Measurements from ENCODE around the gene AGER.

GRCh38 chr6:32202186-32202585 is 18.1 kb upstream of the AGER start:
- no peak for TF ChIP-seq CTCF (IDR thresholded peaks at IDR 0.05)
- no peak for TF ChIP-seq POLR2A (IDR thresholded peaks at IDR 0.05)
